ENCODE data around the gene EWSR1.

DNA sequence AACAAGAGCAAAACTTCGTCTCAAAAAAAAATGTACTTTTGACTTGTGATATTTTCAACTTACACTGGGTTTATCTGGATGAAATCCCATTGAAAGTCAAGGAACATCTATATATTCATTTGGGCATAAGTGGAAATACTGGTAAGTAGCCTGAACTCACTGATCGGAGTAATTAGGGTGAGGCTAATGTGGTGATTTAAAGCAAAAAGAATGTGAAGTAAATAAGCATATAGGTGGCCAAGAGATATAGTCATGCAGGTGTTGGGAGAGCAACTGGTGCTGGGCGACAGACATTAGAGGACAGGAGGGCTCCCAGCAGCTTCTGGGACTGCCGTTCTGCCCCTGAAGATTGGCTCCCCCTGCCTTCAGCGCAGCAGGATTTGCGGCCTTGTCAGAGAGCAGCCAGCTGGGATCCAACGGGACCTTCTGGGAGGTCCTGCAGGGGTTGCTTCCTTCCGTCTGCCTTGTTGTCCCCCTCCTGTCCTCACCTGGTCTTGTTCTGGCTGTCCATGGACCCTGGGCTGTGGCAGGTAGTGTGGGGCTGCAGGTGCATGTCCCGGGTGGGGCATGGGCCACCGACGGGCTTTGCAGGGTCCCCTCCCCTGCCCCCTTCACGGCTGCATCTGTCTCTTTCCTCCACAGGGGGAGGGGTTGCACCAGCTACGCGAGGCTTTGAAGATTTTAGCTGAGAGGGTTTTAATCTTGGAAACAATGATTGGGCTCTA is 14.3 kb upstream of the EWSR1 start:
- TF ChIP-seq, protein P1, sequence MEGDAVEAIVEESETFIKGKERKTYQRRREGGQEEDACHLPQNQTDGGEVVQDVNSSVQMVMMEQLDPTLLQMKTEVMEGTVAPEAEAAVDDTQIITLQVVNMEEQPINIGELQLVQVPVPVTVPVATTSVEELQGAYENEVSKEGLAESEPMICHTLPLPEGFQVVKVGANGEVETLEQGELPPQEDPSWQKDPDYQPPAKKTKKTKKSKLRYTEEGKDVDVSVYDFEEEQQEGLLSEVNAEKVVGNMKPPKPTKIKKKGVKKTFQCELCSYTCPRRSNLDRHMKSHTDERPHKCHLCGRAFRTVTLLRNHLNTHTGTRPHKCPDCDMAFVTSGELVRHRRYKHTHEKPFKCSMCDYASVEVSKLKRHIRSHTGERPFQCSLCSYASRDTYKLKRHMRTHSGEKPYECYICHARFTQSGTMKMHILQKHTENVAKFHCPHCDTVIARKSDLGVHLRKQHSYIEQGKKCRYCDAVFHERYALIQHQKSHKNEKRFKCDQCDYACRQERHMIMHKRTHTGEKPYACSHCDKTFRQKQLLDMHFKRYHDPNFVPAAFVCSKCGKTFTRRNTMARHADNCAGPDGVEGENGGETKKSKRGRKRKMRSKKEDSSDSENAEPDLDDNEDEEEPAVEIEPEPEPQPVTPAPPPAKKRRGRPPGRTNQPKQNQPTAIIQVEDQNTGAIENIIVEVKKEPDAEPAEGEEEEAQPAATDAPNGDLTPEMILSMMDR (IDR thresholded peaks at IDR 0.05): no peak
- TF ChIP-seq ZFX (IDR thresholded peaks at IDR 0.05; ENCODE audit: borderline replicate concordance): no peak
